GM12864 (cell line): ENCODE measurements around the gene TRABD.

Experiments used
- DNase-seq: peaks from one replicate; pipeline ENCODE4 v3.0.0-alpha.2; 2011; ENCODE audit warnings: low read depth
- H3K4me3 ChIP-seq: 2 replicates; pipeline ENCODE4 v1.5.1; 2011; ENCODE audit warnings: mild to moderate bottlenecking, low read depth, low read length, control low read depth
- CTCF ChIP-seq: IDR thresholded peaks from 2 replicates; pipeline ENCODE4 v1.5.1; 2011; ENCODE audit warnings: low read depth, mild to moderate bottlenecking, moderate library complexity, low read length, control low read depth, inconsistent platforms; ENCODE audit errors: missing control alignments

Gene TRABD

DNA sequence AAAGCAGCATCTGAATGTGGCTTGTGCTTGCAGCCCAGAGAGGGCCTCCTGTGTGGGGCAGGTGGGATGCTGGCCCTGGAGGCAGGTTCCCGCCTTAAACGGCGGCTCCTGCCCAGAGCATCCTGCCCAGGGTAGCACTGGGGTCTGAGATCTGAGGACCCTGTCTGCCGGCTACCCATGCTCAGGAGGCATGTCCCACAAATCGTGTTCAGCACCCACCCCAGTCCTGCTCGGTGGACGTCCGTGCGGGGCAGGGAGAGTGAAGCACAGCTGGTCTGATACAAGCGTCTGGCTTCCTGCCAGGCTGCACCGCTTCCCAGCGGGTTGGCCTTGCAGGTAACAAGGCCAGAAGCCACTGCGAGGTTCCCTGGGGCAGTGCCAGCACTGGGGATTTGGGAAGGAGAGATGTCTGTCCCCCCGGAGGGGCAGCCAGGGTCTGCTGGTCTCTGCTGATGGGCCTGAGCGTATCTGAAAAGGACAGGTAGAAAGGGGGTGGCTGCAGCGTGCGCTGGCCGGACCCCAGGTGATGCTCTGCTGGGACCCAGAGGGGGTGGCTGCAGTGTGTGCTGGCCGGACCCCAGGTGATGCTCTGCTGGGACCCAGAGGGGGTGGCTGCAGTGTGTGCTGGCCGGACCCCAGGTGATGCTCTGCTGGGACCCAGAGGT, 3.6 kb downstream of the TRABD start:
- TF ChIP-seq CTCF = no peak
- peak overlapping the region; percentile 58 for H3K4me3 ChIP-seq
- DNase-seq = no peak

DNA sequence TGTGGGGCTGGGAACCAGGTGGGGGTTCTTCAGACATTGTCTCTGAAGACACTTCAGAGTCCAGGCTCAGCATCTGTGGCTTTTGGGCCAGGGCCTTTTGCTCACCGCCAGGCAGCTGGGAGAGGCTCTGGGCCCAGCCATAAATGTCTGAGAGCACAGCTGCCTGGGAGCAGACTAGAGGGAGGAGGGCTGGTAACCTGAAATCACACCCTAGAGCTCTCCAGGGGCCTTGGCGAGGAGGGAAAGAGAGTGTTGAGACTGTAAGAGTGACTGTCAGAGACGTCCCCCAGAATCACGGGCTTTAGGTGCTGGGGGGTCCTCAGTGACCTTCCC, 4.1 kb downstream of the TRABD start:
- no peak for TF ChIP-seq CTCF
- no peak for DNase-seq
- peak overlapping the region; percentile 58 for H3K4me3 ChIP-seq

GRCh38 chr22:50190182-50190940, 4.6 kb downstream of the TRABD start:
- peak overlapping the region; percentile 58 for H3K4me3 ChIP-seq
- peak; percentile 78 for DNase-seq
- TF ChIP-seq CTCF = peak; percentile 36

DNA sequence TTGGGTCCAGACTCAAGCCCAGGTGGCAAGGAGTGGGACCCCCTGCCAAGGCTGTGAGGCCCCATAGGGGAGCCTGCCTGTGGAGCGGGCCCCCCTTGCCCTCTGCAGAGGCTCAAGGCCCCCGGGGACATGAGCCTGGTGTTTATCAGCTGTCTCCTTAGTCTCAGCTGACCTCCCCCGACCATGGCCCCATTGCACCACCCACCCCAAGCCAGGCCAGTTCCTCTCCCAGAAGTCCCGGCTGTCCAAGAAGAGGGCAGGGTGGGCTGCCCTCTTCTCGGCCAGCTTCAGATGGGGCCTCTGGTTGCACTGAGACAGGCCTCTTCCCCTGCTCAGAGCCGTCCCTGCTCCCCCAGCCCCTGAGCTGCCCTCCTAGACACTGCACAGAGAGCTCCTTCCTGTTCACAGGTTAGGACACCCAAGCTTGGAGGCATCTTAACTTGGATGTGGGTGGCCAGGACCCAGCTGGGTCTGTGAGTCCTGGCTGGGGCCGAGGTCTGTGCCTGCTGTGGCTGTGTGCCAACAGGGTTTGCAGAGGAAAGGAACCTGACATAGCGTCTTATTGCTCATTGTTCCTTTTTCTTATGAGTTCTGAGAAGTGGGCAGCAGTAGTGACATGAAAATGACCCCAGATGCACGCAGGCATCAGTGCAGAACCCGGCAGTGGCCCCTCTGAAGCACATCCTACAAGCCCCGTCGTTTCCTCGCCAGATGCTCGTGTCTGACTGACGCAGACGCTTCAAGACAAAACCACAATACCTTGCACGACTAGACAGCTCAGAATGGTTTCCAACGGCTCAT, 5.4 kb downstream of the TRABD start:
- H3K4me3 ChIP-seq = peak overlapping the region; percentile 58
- TF ChIP-seq CTCF = no peak
- DNase-seq = peak; percentile 88

DNA sequence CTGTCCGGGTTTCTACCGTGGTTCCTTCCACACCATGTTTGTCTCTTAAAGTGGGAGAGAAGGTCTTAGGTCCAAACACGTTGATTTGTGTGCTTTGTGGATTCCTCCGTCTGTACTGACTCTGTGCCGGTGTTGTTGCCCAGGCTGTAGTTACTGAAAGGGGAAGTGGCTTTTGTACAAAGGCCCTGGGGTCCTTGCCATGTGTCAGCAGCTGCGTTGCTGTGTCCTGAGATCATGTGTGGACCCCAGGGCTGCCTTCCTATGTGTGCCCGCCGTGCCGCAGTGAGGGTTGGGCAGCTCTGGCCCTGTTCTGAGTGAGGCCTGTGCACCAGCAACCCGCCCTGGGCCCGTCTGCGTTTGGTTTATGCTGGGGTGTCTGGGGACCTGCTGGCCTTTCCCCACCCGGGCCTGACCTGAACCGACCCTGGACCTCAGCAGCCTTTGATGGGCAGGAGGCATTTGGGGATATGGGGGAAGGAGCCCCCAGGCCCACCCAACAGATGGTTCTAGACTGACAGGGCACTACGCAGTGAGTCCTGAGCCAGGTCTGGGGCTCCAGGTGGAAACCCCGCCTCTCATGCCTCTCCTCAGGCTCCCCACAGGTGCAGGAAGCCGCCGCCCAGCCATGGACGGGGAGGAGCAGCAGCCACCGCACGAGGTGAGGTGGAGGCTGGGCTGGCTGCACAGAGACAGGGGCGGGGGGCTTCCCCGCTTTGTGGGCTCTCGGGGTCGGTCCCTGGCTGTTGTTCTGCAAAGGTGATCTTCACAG, 6.9 kb downstream of the TRABD start:
- peak overlapping the region; percentile 55 for H3K4me3 ChIP-seq
- DNase-seq = no peak
- peak; percentile 5 for TF ChIP-seq CTCF

DNA sequence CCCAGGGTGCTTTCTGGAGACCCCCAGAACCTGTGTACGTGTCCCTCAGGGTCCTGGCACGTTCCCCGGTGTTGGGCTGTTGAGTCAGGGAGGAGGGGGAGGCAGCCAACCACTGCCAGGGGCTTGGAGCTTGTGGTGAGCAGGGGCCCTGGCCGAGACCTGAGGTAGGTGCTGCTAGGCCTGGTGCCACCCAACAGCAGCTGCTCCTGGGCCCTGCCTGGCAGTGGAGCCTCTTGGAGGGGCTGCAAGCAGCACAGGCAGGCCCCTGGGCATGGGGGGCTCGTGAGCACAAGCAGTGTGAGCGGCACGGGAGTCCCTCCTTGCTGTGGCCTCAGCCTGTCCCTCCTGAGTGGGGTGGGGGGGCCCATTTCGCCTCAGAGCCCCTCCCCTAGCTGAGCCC, 7.9 kb downstream of the TRABD start:
- H3K4me3 ChIP-seq = no peak overlapping the region
- DNase-seq = no peak
- TF ChIP-seq CTCF = no peak
